CD14-positive monocyte (primary cell): ENCODE data around the gene OR12D2. TPM values are rescaled to one million over a fixed set of nuclear protein-coding genes. Genes with fewer than 3 reads are reported as not detected.
"Not testable (repeated sequence)": the region's sequence is repeated elsewhere in the genome, so short reads cannot be mapped to it uniquely, and the experiment has no call there.

ENCODE experiments used
- DNase-seq, 3 donors: peaks; one replicate each; pipeline ENCODE4 v3.0.0-alpha.2; 2011 to 2022
- H2AFZ ChIP-seq: 2 replicates; pipeline ENCODE4 v1.6.0; 2012; ENCODE audit warnings: mild to moderate bottlenecking, low read depth, low read length, inconsistent platforms; ENCODE audit not compliant: insufficient read depth, poor library complexity, severe bottlenecking
- H3K27ac ChIP-seq, 2 donors: 1 replicate in 1 of 2; 2 replicates in 1 of 2; pipeline ENCODE4 v1.5.1; 2012 to 2013; ENCODE audit warnings: low read length in 2 of 2, control low read depth in 1 of 2, inconsistent platforms in 1 of 2, low read depth in 1 of 2, mild to moderate bottlenecking in 1 of 2
- H3K27me3 ChIP-seq, 2 donors: one replicate each; pipeline versions ENCODE4 v1.6.0 to v1.6.1; 2011 to 2013; ENCODE audit warnings: low read length in 2 of 2; ENCODE audit not compliant: control insufficient read depth in 2 of 2, insufficient read depth in 2 of 2
- H3K36me3 ChIP-seq, 2 donors: replicated peaks in 1 of 2; 1 replicate in 1 of 2; 2 replicates in 1 of 2; pipeline versions ENCODE4 v1.5.1 to v1.6.1; 2012 to 2013; ENCODE audit warnings: low read length in 2 of 2, control low read depth in 1 of 2, inconsistent platforms in 1 of 2, mild to moderate bottlenecking in 1 of 2; ENCODE audit not compliant: insufficient read depth in 2 of 2, control insufficient read depth in 1 of 2
- H3K4me1 ChIP-seq, 2 donors: 1 replicate in 1 of 2; 2 replicates in 1 of 2; pipeline versions ENCODE4 v1.5.1 to v1.6.1; 2012 to 2013; ENCODE audit warnings: low read length in 2 of 2, control low read depth in 1 of 2, inconsistent platforms in 1 of 2, mild to moderate bottlenecking in 1 of 2, moderate library complexity in 1 of 2; ENCODE audit not compliant: insufficient read depth in 2 of 2, control insufficient read depth in 1 of 2
- H3K4me2 ChIP-seq: replicated peaks from 2 replicates; pipeline ENCODE3; 2012; ENCODE audit warnings: low read length, moderate library complexity, mild to moderate bottlenecking; ENCODE audit not compliant: poor library complexity, severe bottlenecking; ENCODE audit errors: extremely low read depth
- H3K4me3 ChIP-seq, 3 experiments: fragments of 200-600 bp in 1 of 3; sonication (generic) in 1 of 3; replicated peaks in 1 of 3; 1 replicate in 2 of 3; 2 replicates in 1 of 3; pipeline ENCODE4 v1.5.1; 2011 to 2013; ENCODE audit warnings: low read length in 3 of 3, mild to moderate bottlenecking in 3 of 3, control low read depth in 2 of 3, low read depth in 2 of 3, inconsistent platforms in 1 of 3, moderate library complexity in 1 of 3
- H3K79me2 ChIP-seq: 2 replicates; pipeline ENCODE4 v1.6.0; 2012; ENCODE audit warnings: mild to moderate bottlenecking, control low read depth, inconsistent platforms, low read length, moderate library complexity; ENCODE audit not compliant: insufficient read depth
- H3K9ac ChIP-seq: 2 replicates; pipeline ENCODE4 v1.6.0; 2017; ENCODE audit warnings: low read length, mild to moderate bottlenecking; ENCODE audit not compliant: insufficient read depth, poor library complexity, severe bottlenecking
- H3K9me3 ChIP-seq, 2 donors: replicated peaks in 1 of 2; 1 replicate in 1 of 2; 2 replicates in 1 of 2; pipeline versions ENCODE4 v1.5.1 to v1.6.1; 2012 to 2013; ENCODE audit warnings: low read length in 2 of 2, control low read depth in 1 of 2; ENCODE audit not compliant: control insufficient read depth in 1 of 2, insufficient read depth in 1 of 2
- H4K20me1 ChIP-seq: 2 replicates; pipeline ENCODE4 v1.6.0; 2012; ENCODE audit warnings: mild to moderate bottlenecking, low read length, control low read depth, moderate library complexity; ENCODE audit not compliant: insufficient read depth
- H3K27ac Mint-ChIP-seq, 7 donors: one replicate each; pipeline ENCODE4 v1.8.0; 2020; ENCODE audit warnings: mild to moderate bottlenecking in 7 of 7, mixed read lengths in 7 of 7, moderate library complexity in 6 of 7, inconsistent platforms in 2 of 7
- H3K27me3 Mint-ChIP-seq, 3 donors: one replicate each; pipeline ENCODE4 v1.8.0; 2021 to 2022; ENCODE audit warnings: low read depth in 3 of 3, mild to moderate bottlenecking in 3 of 3, mixed read lengths in 3 of 3, moderate library complexity in 3 of 3, inconsistent platforms in 1 of 3
- H3K36me3 Mint-ChIP-seq, 2 donors: one replicate each; pipeline ENCODE4 v1.8.0; 2020; ENCODE audit warnings: mixed read lengths in 2 of 2, inconsistent platforms in 1 of 2, mild to moderate bottlenecking in 1 of 2
- H3K4me1 Mint-ChIP-seq: one replicate; pipeline ENCODE4 v1.8.0; 2020; ENCODE audit warnings: mild to moderate bottlenecking, mixed read lengths
- H3K4me3 Mint-ChIP-seq, 2 donors: one replicate each; pipeline ENCODE4 v1.8.0; 2020; ENCODE audit warnings: mild to moderate bottlenecking in 2 of 2, mixed read lengths in 2 of 2, moderate library complexity in 1 of 2
- H3K9me3 Mint-ChIP-seq, 7 donors: one replicate each; pipeline ENCODE4 v1.8.0; 2020 to 2022; ENCODE audit warnings: mixed read lengths in 7 of 7, mild to moderate bottlenecking in 6 of 7, moderate library complexity in 6 of 7, inconsistent platforms in 2 of 7
- CTCF ChIP-seq: fragments of 200-600 bp; IDR thresholded peaks from one replicate; pipeline ENCODE4 v1.8.0; 2022; ENCODE audit warnings: antibody characterized with exemption, mild to moderate bottlenecking
- WGBS: methylation state at CpG from one replicate; pipeline ENCODE4 v1.1.5; 2013; ENCODE audit warnings: missing lambda C conversion rate; ENCODE audit not compliant: insufficient coverage; 5-methylcytosine and 5-hydroxymethylcytosine counted together
- intact Hi-C, 2 donors: fragments of 100-400 bp; cut with micrococcal nuclease; formaldehyde crosslinking; loops; one replicate each; pipeline versions ENCODE4 v1.15.0 to v1.15.1; 2023
- polyA plus RNA-seq, 3 donors: library from polyadenylated mRNA; depleted of rRNA in 1 of 3; unstranded in 2 of 3; stranded (reverse) in 1 of 3; fragments of 300-500 nt in 2 of 3; fragments of >200 nt in 1 of 3; fragmentation: Illumina TruSeq in 2 of 3; gene quantifications; 1 replicate in 2 of 3; 2 replicates in 1 of 3; pipeline ENCODE4 v1.2.3, GENCODE V29; 2012 to 2021

Gene OR12D2
- polyA plus RNA-seq, 3 donors, result not detected

DNA sequence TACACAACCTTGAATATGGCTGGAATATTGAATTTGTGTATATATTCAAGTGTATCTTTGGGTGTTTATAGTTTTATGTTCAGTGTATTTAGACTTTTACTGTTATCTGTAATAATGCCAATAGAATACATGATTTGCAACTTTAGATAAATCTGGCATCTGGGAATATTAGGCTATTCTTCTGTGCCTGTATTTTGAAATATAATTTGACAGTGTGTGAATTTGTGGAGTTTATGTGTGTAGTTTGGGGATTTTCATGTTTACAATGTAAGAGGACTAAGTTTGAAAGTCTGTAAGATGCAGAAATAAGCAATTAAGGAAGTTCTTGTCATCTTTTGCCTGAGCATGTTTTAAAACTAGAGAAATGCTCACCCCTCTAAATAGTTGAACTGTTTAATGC, 43.6 kb downstream of the OR12D2 start, which contains the start of gene OR10C1:
Gene OR10C1, plus strand, starts transcription at position 301 of the 400 bp plus-strand sequence. CDS start 710 bp downstream, outside the sequence.
- H3K4me2 ChIP-seq, result no peak within 1 kb of the TSS
- H3K9me3 ChIP-seq, result no peaks in the 10 kb centered on the region
- no peaks in the 10 kb centered on the region for H4K20me1 ChIP-seq
- no peaks in the 10 kb centered on the region for H3K27me3 ChIP-seq
- H3K27me3 Mint-ChIP-seq, result peaks cover 1 to 5% (median 3%) of the 10 kb centered on the region in 3 donors
- H3K9me3 Mint-ChIP-seq, result peaks cover 3 to 9% (median 7%) of the 10 kb centered on the region in 7 donors
- H3K79me2 ChIP-seq, result no peaks in the 10 kb centered on the region
- no peaks in the 10 kb centered on the region for H3K4me1 ChIP-seq
- H2AFZ ChIP-seq, result no peak within 1 kb of the TSS
- no peaks in the 10 kb centered on the region for H3K36me3 Mint-ChIP-seq
- H3K4me3 Mint-ChIP-seq, result no peak within 1 kb of the TSS
- no peak within 1 kb of the TSS for H3K4me3 ChIP-seq
- TF ChIP-seq CTCF, result no peak
- no peak for DNase-seq
- no peaks in the 10 kb centered on the region for H3K36me3 ChIP-seq
- no peak within 1 kb of the TSS for H3K9ac ChIP-seq
- H3K4me1 Mint-ChIP-seq, result no peaks in the 10 kb centered on the region
- no peak within 1 kb of the TSS for H3K27ac ChIP-seq
- H3K27ac Mint-ChIP-seq, result no peak within 1 kb of the TSS
- intact Hi-C loops, result no loop called here

DNA sequence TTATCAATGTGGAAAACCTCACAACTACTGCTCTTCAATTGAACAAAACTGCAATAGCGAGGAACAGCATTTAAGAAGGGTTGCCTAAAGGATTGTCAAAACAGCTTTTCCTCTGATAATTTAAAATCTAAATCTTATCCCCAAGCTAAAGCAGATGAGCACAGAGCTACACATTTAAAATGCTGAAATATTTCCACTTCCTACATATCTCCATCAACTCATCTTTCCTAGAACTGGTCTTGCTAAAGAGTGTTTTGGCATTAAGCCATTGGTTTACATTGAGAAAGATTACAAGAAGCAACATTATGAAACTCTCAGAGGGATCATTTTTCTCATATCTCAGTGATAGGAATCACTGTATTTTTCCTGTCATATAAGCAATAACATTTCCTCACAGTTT, 47.3 kb downstream of the OR12D2 start:
- H3K27ac ChIP-seq, result no peak overlapping the region
- no peak overlapping the region for H2AFZ ChIP-seq
- H3K79me2 ChIP-seq, result no peaks in the 10 kb centered on the region
- no peak for DNase-seq
- Mint-ChIP-seq H3K4me3 (no peak overlapping the region), H3K27me3 (peaks cover 1 to 5% (median 1%) of the 10 kb centered on the region in 3 donors), H3K36me3 (no peaks in the 10 kb centered on the region), H3K27ac (no peak overlapping the region), H3K9me3 (peaks cover 8 to 18% (median 11%) of the 10 kb centered on the region in 7 donors), H3K4me1 (no peaks in the 10 kb centered on the region)
- 100% methylated on average over 1 of the region's 1 CpG for WGBS
- intact Hi-C loops, result no loop called here
- H3K4me2 ChIP-seq, result no peak overlapping the region
- no peak overlapping the region for H3K4me3 ChIP-seq
- H3K27me3 ChIP-seq, result no peaks in the 10 kb centered on the region
- H3K9ac ChIP-seq, result no peak overlapping the region
- TF ChIP-seq CTCF, result no peak
- no peaks in the 10 kb centered on the region for H4K20me1 ChIP-seq
- peaks cover 0 to 3% of the 10 kb centered on the region in 2 donors for H3K9me3 ChIP-seq
- H3K4me1 ChIP-seq, result no peaks in the 10 kb centered on the region
- no peaks in the 10 kb centered on the region for H3K36me3 ChIP-seq

GRCh38 chr6:29444031-29444430, 48.6 kb downstream of the OR12D2 start:
- H2AFZ ChIP-seq, H3K27me3 ChIP-seq, H3K9ac ChIP-seq, H3K27ac ChIP-seq, H3K27me3 Mint-ChIP-seq, H3K4me3 ChIP-seq, intact Hi-C loops, H3K4me2 ChIP-seq, H3K9me3 ChIP-seq, H3K4me1 ChIP-seq, DNase-seq, H3K4me1 Mint-ChIP-seq, H3K36me3 Mint-ChIP-seq, H4K20me1 ChIP-seq, H3K79me2 ChIP-seq, H3K4me3 Mint-ChIP-seq, H3K36me3 ChIP-seq, H3K27ac Mint-ChIP-seq: not testable (repeated sequence)
- WGBS, result no CpG with 5 or more reads among the region's 1 CpG
- peaks cover 8 to 19% (median 13%) of the 10 kb centered on the region in 7 donors for H3K9me3 Mint-ChIP-seq
